HL-60 (cell line): ENCODE measurements around the gene TEX13A.

Experiments
- DNase-seq, 2 experiments: peaks; one replicate each; pipeline ENCODE4 v3.0.0-alpha.2; 2010 to 2020; ENCODE audit warnings: low read depth in 1 of 2, low spot score in 1 of 2
- H3K27ac ChIP-seq: fragments of 250-450 bp; sonication (Bioruptor Pico); replicated peaks from 2 replicates; pipeline ENCODE4 v1.5.1; 2020; ENCODE audit warnings: mild to moderate bottlenecking, moderate library complexity
- H3K27me3 ChIP-seq: fragments of 250-450 bp; sonication (Bioruptor Pico); 2 replicates; pipeline ENCODE4 v1.5.1; 2021; ENCODE audit warnings: mild to moderate bottlenecking, moderate library complexity; ENCODE audit not compliant: insufficient read depth, poor library complexity, severe bottlenecking
- H3K4me3 ChIP-seq: replicated peaks from 2 replicates; pipeline ENCODE4 v1.5.1; 2011; ENCODE audit warnings: mild to moderate bottlenecking, control low read depth, low read length; ENCODE audit not compliant: insufficient read depth
- CTCF ChIP-seq: IDR thresholded peaks from one replicate; pipeline ENCODE4 v1.5.1; 2011; ENCODE audit warnings: low read length, control low read depth, inconsistent platforms; ENCODE audit not compliant: insufficient read depth
- GABPA ChIP-seq: IDR thresholded peaks from 2 replicates; pipeline ENCODE4 v1.6.1; 2012; ENCODE audit warnings: low read depth
- POLR2AphosphoS5 ChIP-seq: IDR thresholded peaks from 2 replicates; pipeline ENCODE4 v1.6.1; 2012; ENCODE audit warnings: low read depth
- REST ChIP-seq: IDR thresholded peaks from 2 replicates; pipeline ENCODE4 v1.6.1; 2012; ENCODE audit warnings: low read depth; ENCODE audit not compliant: insufficient replicate concordance
- SPI1 ChIP-seq: IDR thresholded peaks from 2 replicates; pipeline ENCODE4 v1.6.1; 2012; ENCODE audit warnings: low read depth, mild to moderate bottlenecking, borderline replicate concordance

TEX13A gene

GRCh38 chrX:105229146-105229545 lies 8.7 kb upstream of the TEX13A start:
- no peaks in the 10 kb centered on the region for H3K27me3 ChIP-seq
- H3K27ac ChIP-seq = no peak overlapping the region
- H3K4me3 ChIP-seq = no peak overlapping the region
- no peak for DNase-seq
- TF ChIP-seq GABPA = no peak
- no peak for TF ChIP-seq SPI1
- TF ChIP-seq POLR2AphosphoS5 = no peak
- TF ChIP-seq CTCF = no peak
- no peak for TF ChIP-seq REST

GRCh38 chrX:105228602-105229001 lies 8.1 kb upstream of the TEX13A start:
- no peak overlapping the region for H3K27ac ChIP-seq
- H3K27me3 ChIP-seq = no peaks in the 10 kb centered on the region
- TF ChIP-seq REST (no peak), POLR2AphosphoS5 (no peak), GABPA (no peak), CTCF (no peak), SPI1 (no peak)
- DNase-seq = no peak
- H3K4me3 ChIP-seq = no peak overlapping the region

- H3K4me3 ChIP-seq = no peak overlapping the region
- no peaks in the 10 kb centered on the region for H3K27me3 ChIP-seq
- TF ChIP-seq REST (no peak), SPI1 (no peak), POLR2AphosphoS5 (no peak), GABPA (no peak), CTCF (no peak)
- no peak overlapping the region for H3K27ac ChIP-seq
- DNase-seq = no peak
Observed at GRCh38 chrX:105226499-105226898, 6.0 kb upstream of the TEX13A start.
